H9 (cell line): ENCODE data around the gene PREP. TPM values are rescaled to one million over a fixed set of nuclear protein-coding genes. Genes with fewer than 3 reads are reported as not detected.
A peak's percentile ranks its signal among the peaks of the same experiment; 100 is the strongest.

ENCODE experiments used
- DNase-seq: peaks from one replicate; pipeline ENCODE4 v3.0.0-alpha.2; 2017
- H2AFZ ChIP-seq: one replicate; pipeline ENCODE4 v1.6.1; 2013; ENCODE audit warnings: mild to moderate bottlenecking, low read length, control low read depth, moderate library complexity
- H2AK5ac ChIP-seq: 2 replicates; pipeline ENCODE4 v1.6.1; 2013; ENCODE audit warnings: low read length, control low read depth, mixed read lengths; ENCODE audit not compliant: insufficient read length
- H2BK120ac ChIP-seq: one replicate; pipeline ENCODE4 v1.6.1; 2013; ENCODE audit warnings: low read depth, mild to moderate bottlenecking, low read length, control low read depth, inconsistent platforms; ENCODE audit not compliant: poor library complexity, severe bottlenecking
- H2BK12ac ChIP-seq: 2 replicates; pipeline ENCODE4 v1.6.1; 2013; ENCODE audit warnings: low read length, control low read depth, mixed read lengths, low read depth; ENCODE audit not compliant: insufficient read length
- H2BK15ac ChIP-seq: 2 replicates; pipeline ENCODE4 v1.6.1; 2013; ENCODE audit warnings: low read depth, low read length, control low read depth
- H2BK20ac ChIP-seq: one replicate; pipeline ENCODE4 v1.6.1; 2013; ENCODE audit warnings: low read depth, mild to moderate bottlenecking, low read length, control low read depth, inconsistent platforms; ENCODE audit not compliant: poor library complexity, severe bottlenecking
- H2BK5ac ChIP-seq: 2 replicates; pipeline ENCODE4 v1.6.1; 2013; ENCODE audit warnings: low read length, control low read depth, mixed read lengths; ENCODE audit not compliant: insufficient read length
- H3K14ac ChIP-seq: 2 replicates; pipeline ENCODE4 v1.6.1; 2013; ENCODE audit warnings: low read length, control low read depth; ENCODE audit not compliant: insufficient read depth
- H3K18ac ChIP-seq: 2 replicates; pipeline ENCODE4 v1.6.1; 2013; ENCODE audit warnings: low read depth, mild to moderate bottlenecking, mixed read lengths, low read length, control low read depth; ENCODE audit not compliant: insufficient read length
- H3K23ac ChIP-seq: 2 replicates; pipeline ENCODE4 v1.6.1; 2013; ENCODE audit warnings: low read length, control low read depth, mixed read lengths, low read depth; ENCODE audit not compliant: insufficient read length
- H3K23me2 ChIP-seq: 2 replicates; pipeline ENCODE4 v1.6.1; 2013; ENCODE audit warnings: low read depth, mild to moderate bottlenecking, mixed read lengths, low read length, control low read depth; ENCODE audit not compliant: insufficient read length, poor library complexity, severe bottlenecking
- H3K27ac ChIP-seq: 2 replicates; pipeline ENCODE4 v1.5.1; 2013; ENCODE audit warnings: low read length, control low read depth, mixed read lengths, low read depth; ENCODE audit not compliant: insufficient read length
- H3K27me3 ChIP-seq: 2 replicates; pipeline ENCODE4 v1.6.1; 2013; ENCODE audit warnings: low read length, control low read depth, inconsistent platforms; ENCODE audit not compliant: insufficient read depth
- H3K4ac ChIP-seq: 2 replicates; pipeline ENCODE4 v1.6.1; 2013; ENCODE audit warnings: low read depth, mild to moderate bottlenecking, control low read depth, inconsistent platforms, low read length, moderate library complexity
- H3K4me1 ChIP-seq: 2 replicates; pipeline ENCODE4 v1.6.1; 2013; ENCODE audit warnings: low read length, control low read depth, inconsistent platforms; ENCODE audit not compliant: insufficient read depth
- H3K4me2 ChIP-seq: 2 replicates; pipeline ENCODE4 v1.6.1; 2013; ENCODE audit warnings: low read length, control low read depth, mixed read lengths; ENCODE audit not compliant: insufficient read length, insufficient read depth
- H3K56ac ChIP-seq: 2 replicates; pipeline ENCODE4 v1.6.1; 2013; ENCODE audit warnings: low read depth, mild to moderate bottlenecking, mixed read lengths, low read length, control low read depth; ENCODE audit not compliant: insufficient read length
- H3K79me1 ChIP-seq: 2 replicates; pipeline ENCODE4 v1.6.1; 2013; ENCODE audit warnings: low read depth, mild to moderate bottlenecking, moderate library complexity, low read length, control low read depth, inconsistent platforms; ENCODE audit not compliant: insufficient read depth, poor library complexity, severe bottlenecking
- H3K79me2 ChIP-seq: 2 replicates; pipeline ENCODE4 v1.6.1; 2013; ENCODE audit warnings: low read length, control low read depth, inconsistent platforms; ENCODE audit not compliant: insufficient read depth
- H3K9ac ChIP-seq: 2 replicates; pipeline ENCODE4 v1.6.1; 2013; ENCODE audit warnings: low read length, control low read depth, mixed read lengths; ENCODE audit not compliant: insufficient read length; ENCODE audit errors: extremely low read depth
- H3K9me3 ChIP-seq: one replicate; pipeline ENCODE4 v1.6.1; 2013; ENCODE audit warnings: low read depth, low read length, inconsistent platforms; ENCODE audit not compliant: control insufficient read depth
- H3T11ph ChIP-seq: one replicate; pipeline ENCODE4 v1.6.1; 2013; ENCODE audit warnings: mild to moderate bottlenecking, low read length, control low read depth, inconsistent platforms
- H4K20me1 ChIP-seq: one replicate; pipeline ENCODE4 v1.6.1; 2013; ENCODE audit not compliant: control insufficient read depth, insufficient read length, insufficient read depth
- H4K5ac ChIP-seq: 2 replicates; pipeline ENCODE4 v1.6.1; 2013; ENCODE audit warnings: low read depth, mild to moderate bottlenecking, mixed read lengths, low read length, control low read depth; ENCODE audit not compliant: insufficient read length
- H4K8ac ChIP-seq: replicated peaks from 2 replicates; pipeline ENCODE4 v1.6.1; 2013; ENCODE audit warnings: low read length, control low read depth, mixed read lengths, low read depth; ENCODE audit not compliant: insufficient read length
- H4K91ac ChIP-seq: 2 replicates; pipeline ENCODE4 v1.6.1; 2013; ENCODE audit warnings: low read depth, mild to moderate bottlenecking, moderate library complexity, mixed read lengths, low read length, control low read depth; ENCODE audit not compliant: insufficient read length
- H3K27ac Mint-ChIP-seq, 3 experiments: 2 replicates in 2 of 3; 3 replicates in 1 of 3; pipeline ENCODE4 v1.8.0; 2020 to 2021; ENCODE audit warnings: mixed read lengths in 3 of 3, mild to moderate bottlenecking in 1 of 3, moderate library complexity in 1 of 3
- H3K27me3 Mint-ChIP-seq: 2 replicates; pipeline ENCODE4 v1.8.0; 2021; ENCODE audit warnings: low read depth, mild to moderate bottlenecking, moderate library complexity, mixed read lengths
- H3K36me3 Mint-ChIP-seq, 3 experiments: 2 replicates in 2 of 3; 3 replicates in 1 of 3; pipeline ENCODE4 v1.8.0; 2020 to 2021; ENCODE audit warnings: low read depth in 3 of 3, mixed read lengths in 3 of 3; ENCODE audit not compliant: insufficient read depth in 1 of 3
- H3K4me1 Mint-ChIP-seq, 2 experiments: 2 replicates each; pipeline ENCODE4 v1.8.0; 2020; ENCODE audit warnings: mixed read lengths in 2 of 2
- H3K4me3 Mint-ChIP-seq, 2 experiments: 2 replicates in 1 of 2; 3 replicates in 1 of 2; pipeline ENCODE4 v1.8.0; 2020 to 2021; ENCODE audit warnings: mild to moderate bottlenecking in 2 of 2, mixed read lengths in 2 of 2, moderate library complexity in 1 of 2
- H3K9me3 Mint-ChIP-seq, 2 experiments: 2 replicates in 1 of 2; 3 replicates in 1 of 2; pipeline ENCODE4 v1.8.0; 2020; ENCODE audit warnings: mild to moderate bottlenecking in 2 of 2, mixed read lengths in 2 of 2, moderate library complexity in 1 of 2
- CTCF ChIP-seq: fragments of 200-600 bp; sonication (generic); conservative IDR thresholded peaks from 3 replicates; pipeline ENCODE4 v1.8.0; 2021; ENCODE audit warnings: antibody characterized with exemption, mild to moderate bottlenecking
- WGBS: extraction: QIAGEN DNeasy Blood & Tissue Kit; methylation state at CpG from one replicate; pipeline ENCODE4 v1.1.7; 2013; ENCODE audit warnings: missing lambda C conversion rate, low lambda C conversion rate, mixed read lengths; ENCODE audit not compliant: insufficient read length; ENCODE audit errors: extremely low coverage; 5-methylcytosine and 5-hydroxymethylcytosine counted together
- total RNA-seq: library from RNA; stranded (reverse); gene quantifications from 2 replicates; pipeline ENCODE4 v1.2.1, GENCODE V29; 2021

Gene PREP
- total RNA-seq, 1 experiment from 2014 or later = 54.0 TPM

- no peak overlapping the region for H2BK5ac ChIP-seq
- H3K79me1 ChIP-seq = no peaks in the 10 kb centered on the region
- H3K4ac ChIP-seq = no peak overlapping the region
- H3K79me2 ChIP-seq = no peaks in the 10 kb centered on the region
- no peaks in the 10 kb centered on the region for H4K20me1 ChIP-seq
- H3K9ac ChIP-seq = no peak overlapping the region
- TF ChIP-seq CTCF = no peak
- H3K14ac ChIP-seq = no peak overlapping the region
- no peak overlapping the region for H4K91ac ChIP-seq
- Mint-ChIP-seq H3K27ac (peak overlapping the region; percentile 54 to 86 (median 79); a peak in 5 of 7 replicates), H3K27me3 (no peaks in the 10 kb centered on the region), H3K4me1 (peaks cover 14 to 22% of the 10 kb centered on the region in 2 experiments), H3K9me3 (no peaks in the 10 kb centered on the region), H3K4me3 (no peak overlapping the region), H3K36me3 (peaks cover 16 to 28% (median 22%) of the 10 kb centered on the region in 3 experiments; a peak in 6 of 7 replicates)
- no peak overlapping the region for H3K27ac ChIP-seq
- no peak overlapping the region for H2BK20ac ChIP-seq
- no peak overlapping the region for H4K5ac ChIP-seq
- H3K9me3 ChIP-seq = no peaks in the 10 kb centered on the region
- no peak for DNase-seq
- H3T11ph ChIP-seq = no peak overlapping the region
- H3K4me2 ChIP-seq = no peak overlapping the region
- no peak overlapping the region for H2BK15ac ChIP-seq
- no peak overlapping the region for H2BK12ac ChIP-seq
- no peak overlapping the region for H2AK5ac ChIP-seq
- H3K23ac ChIP-seq = no peak overlapping the region
- no peaks in the 10 kb centered on the region for H3K4me1 ChIP-seq
- H2BK120ac ChIP-seq = no peak overlapping the region
- no peak overlapping the region for H4K8ac ChIP-seq
- whole genome bisulfite sequencing = no CpG with 5 or more reads among the region's 8 CpGs
- H3K27me3 ChIP-seq = no peaks in the 10 kb centered on the region
- no peak overlapping the region for H3K56ac ChIP-seq
- H2AFZ ChIP-seq = no peak overlapping the region
- H3K18ac ChIP-seq = no peak overlapping the region
- H3K23me2 ChIP-seq = no peaks in the 10 kb centered on the region
These were observed 129.3 kb downstream of the PREP start for GRCh38 chr6:105273589-105273988.
